ENCODE results near the gene ZNF684.
"Not testable (repeated sequence)": the region's sequence is repeated elsewhere in the genome, so short reads cannot be mapped to it uniquely, and the experiment has no call there.

Gene ZNF684

DNA sequence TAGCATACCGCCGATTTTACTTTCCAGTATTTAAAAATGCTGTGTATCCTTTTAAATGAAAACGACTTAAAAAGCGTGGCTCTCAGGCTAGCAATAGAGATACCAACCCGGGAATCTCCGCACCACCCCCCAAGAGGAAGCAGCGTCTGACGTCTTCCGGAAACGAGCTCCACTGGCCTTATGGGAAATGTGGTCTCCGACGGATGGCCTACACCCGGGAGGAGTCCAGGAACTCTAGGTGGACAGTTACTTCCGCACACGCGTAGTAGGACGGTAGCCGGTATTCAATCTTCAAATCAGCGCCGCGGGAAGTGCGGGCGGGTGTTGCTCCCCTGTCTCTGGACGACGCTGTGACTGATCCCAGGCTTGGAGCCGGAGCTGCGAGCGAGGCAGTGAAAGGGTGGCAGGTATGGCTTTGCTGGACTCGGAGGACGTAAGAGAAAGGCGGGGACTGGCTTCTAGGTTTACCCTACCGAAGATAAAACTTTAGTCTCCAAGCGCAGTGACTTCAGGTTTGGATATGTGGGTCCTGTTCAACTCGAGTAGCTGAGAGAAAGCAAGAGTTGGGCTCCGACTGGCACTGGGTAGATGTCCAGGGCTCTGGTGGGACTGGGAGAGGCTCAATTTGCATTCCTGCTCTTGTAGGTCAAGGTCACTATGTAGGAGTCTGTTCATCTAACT, at the start of gene ZNF684:
ZNF684 (plus strand) TSS at position 257 of the 681 bp plus-strand sequence. CDS start 1,530 bp downstream, outside the sequence.
- Histone ChIP-seq H3K4me3 (ENCODE audit: insufficient read length, low read depth) (peak within 1 kb of the TSS; percentile 90), H3K36me3 (ENCODE audit: insufficient read depth, insufficient read length, low read length) (peaks cover 14% of the 10 kb centered on the region), H3K27me3 (ENCODE audit: insufficient read depth, insufficient read length) (no peaks in the 10 kb centered on the region), H3K9ac (ENCODE audit: insufficient read length, low read depth) (peak within 1 kb of the TSS; percentile 96), H3K4me1 (ENCODE audit: insufficient read depth, insufficient read length) (no peaks in the 10 kb centered on the region), H3K9me3 (ENCODE audit: insufficient read depth, low read length) (no peaks in the 10 kb centered on the region)
- DNase-seq (ENCODE audit: low read depth, low spot score): peak; percentile 95
- TF ChIP-seq YY1 (IDR thresholded peaks at IDR 0.05; ENCODE audit: insufficient read depth, insufficient read length): no peak
- no peak for TF ChIP-seq SUZ12 (IDR thresholded peaks at IDR 0.05; ENCODE audit: extremely low read depth, insufficient read depth, insufficient read length)
- no peak for TF ChIP-seq ZNF274 (IDR thresholded peaks at IDR 0.05; ENCODE audit: low read depth, low read length)

DNA sequence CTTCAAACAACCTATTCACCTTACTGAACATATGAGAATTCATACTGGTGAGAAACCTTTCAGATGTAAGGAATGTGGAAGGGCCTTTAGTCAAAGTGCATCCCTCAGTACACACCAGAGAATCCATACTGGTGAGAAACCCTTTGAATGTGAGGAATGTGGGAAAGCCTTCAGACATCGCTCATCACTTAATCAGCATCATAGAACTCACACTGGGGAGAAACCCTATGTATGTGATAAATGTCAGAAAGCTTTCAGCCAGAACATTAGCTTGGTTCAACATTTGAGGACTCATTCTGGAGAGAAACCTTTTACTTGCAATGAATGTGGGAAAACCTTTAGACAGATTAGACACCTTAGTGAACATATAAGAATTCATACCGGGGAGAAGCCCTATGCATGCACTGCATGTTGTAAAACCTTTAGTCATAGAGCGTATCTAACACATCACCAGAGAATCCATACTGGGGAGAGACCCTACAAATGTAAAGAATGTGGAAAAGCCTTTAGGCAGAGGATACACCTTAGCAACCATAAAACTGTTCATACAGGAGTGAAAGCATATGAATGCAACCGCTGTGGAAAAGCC, 36.0 kb upstream of the ZNF684 start:
- Histone ChIP-seq H3K9me3 (ENCODE audit: insufficient read depth, low read length) (peaks cover 78% of the 10 kb centered on the region), H3K4me1 (ENCODE audit: insufficient read depth, insufficient read length) (no peaks in the 10 kb centered on the region), H3K9ac (ENCODE audit: insufficient read length, low read depth) (no peak overlapping the region), H3K27me3 (ENCODE audit: insufficient read depth, insufficient read length) (no peaks in the 10 kb centered on the region), H3K36me3 (ENCODE audit: insufficient read depth, insufficient read length, low read length) (peaks cover 56% of the 10 kb centered on the region), H3K4me3 (ENCODE audit: insufficient read length, low read depth) (no peak overlapping the region)
- TF ChIP-seq ZNF274 (IDR thresholded peaks at IDR 0.05; ENCODE audit: low read depth, low read length): peak; percentile 93
- TF ChIP-seq YY1 (IDR thresholded peaks at IDR 0.05; ENCODE audit: insufficient read depth, insufficient read length): no peak
- no peak for DNase-seq (ENCODE audit: low read depth, low spot score)

GRCh38 chr1:40502651-40503050, 28.8 kb upstream of the ZNF684 start:
- not testable (repeated sequence) for DNase-seq (ENCODE audit: low read depth, low spot score); H3K9ac ChIP-seq (ENCODE audit: insufficient read length, low read depth); H3K4me3 ChIP-seq (ENCODE audit: insufficient read length, low read depth); H3K27me3 ChIP-seq (ENCODE audit: insufficient read depth, insufficient read length); H3K4me1 ChIP-seq (ENCODE audit: insufficient read depth, insufficient read length)
- peaks cover 80% of the 10 kb centered on the region for H3K9me3 ChIP-seq (ENCODE audit: insufficient read depth, low read length)
- H3K36me3 ChIP-seq (ENCODE audit: insufficient read depth, insufficient read length, low read length): peaks cover 12% of the 10 kb centered on the region

GRCh38 chr1:40507973-40508372, 23.5 kb upstream of the ZNF684 start:
- DNase-seq (ENCODE audit: low read depth, low spot score): no peak
- no peaks in the 10 kb centered on the region for H3K4me1 ChIP-seq (ENCODE audit: insufficient read depth, insufficient read length)
- H3K27me3 ChIP-seq (ENCODE audit: insufficient read depth, insufficient read length): peaks cover 3% of the 10 kb centered on the region
- peaks cover 16% of the 10 kb centered on the region for H3K36me3 ChIP-seq (ENCODE audit: insufficient read depth, insufficient read length, low read length)
- peak overlapping the region; percentile 94 for H3K9ac ChIP-seq (ENCODE audit: insufficient read length, low read depth)
- TF ChIP-seq ZNF274 (IDR thresholded peaks at IDR 0.05; ENCODE audit: low read depth, low read length) (no peak), SUZ12 (IDR thresholded peaks at IDR 0.05; ENCODE audit: extremely low read depth, insufficient read depth, insufficient read length) (no peak)
- H3K4me3 ChIP-seq (ENCODE audit: insufficient read length, low read depth): peak overlapping the region; percentile 81
- H3K9me3 ChIP-seq (ENCODE audit: insufficient read depth, low read length): peaks cover 47% of the 10 kb centered on the region

- peaks cover 40% of the 10 kb centered on the region for H3K9me3 ChIP-seq (ENCODE audit: insufficient read depth, low read length)
- DNase-seq (ENCODE audit: low read depth, low spot score): peak; percentile 61
- peaks cover 3% of the 10 kb centered on the region for H3K27me3 ChIP-seq (ENCODE audit: insufficient read depth, insufficient read length)
- H3K36me3 ChIP-seq (ENCODE audit: insufficient read depth, insufficient read length, low read length): peaks cover 14% of the 10 kb centered on the region
- no peaks in the 10 kb centered on the region for H3K4me1 ChIP-seq (ENCODE audit: insufficient read depth, insufficient read length)
- H3K9ac ChIP-seq (ENCODE audit: insufficient read length, low read depth): peak within 1 kb of the TSS; percentile 94
- no peak for TF ChIP-seq SUZ12 (IDR thresholded peaks at IDR 0.05; ENCODE audit: extremely low read depth, insufficient read depth, insufficient read length)
- no peak for TF ChIP-seq YY1 (IDR thresholded peaks at IDR 0.05; ENCODE audit: insufficient read depth, insufficient read length)
- no peak for TF ChIP-seq ZNF274 (IDR thresholded peaks at IDR 0.05; ENCODE audit: low read depth, low read length)
- H3K4me3 ChIP-seq (ENCODE audit: insufficient read length, low read depth): peak within 1 kb of the TSS; percentile 81
Observed at GRCh38 chr1:40508375-40509341, 22.8 kb upstream of the ZNF684 start, which contains the start of gene EXO5. Gene EXO5 (plus strand): TSS chr1:40508767. CDS start chr1:40514545, 5,778 bp downstream.

- Histone ChIP-seq H3K4me1 (ENCODE audit: insufficient read depth, insufficient read length) (no peaks in the 10 kb centered on the region), H3K27me3 (ENCODE audit: insufficient read depth, insufficient read length) (no peaks in the 10 kb centered on the region), H3K4me3 (ENCODE audit: insufficient read length, low read depth) (no peak overlapping the region), H3K36me3 (ENCODE audit: insufficient read depth, insufficient read length, low read length) (peaks cover 25% of the 10 kb centered on the region), H3K9ac (ENCODE audit: insufficient read length, low read depth) (no peak overlapping the region), H3K9me3 (ENCODE audit: insufficient read depth, low read length) (peaks cover 9% of the 10 kb centered on the region; the same call in 1 of the 2 replicates)
- DNase-seq (ENCODE audit: low read depth, low spot score): no peak
- TF ChIP-seq YY1 (IDR thresholded peaks at IDR 0.05; ENCODE audit: insufficient read depth, insufficient read length): no peak
- no peak for TF ChIP-seq SUZ12 (IDR thresholded peaks at IDR 0.05; ENCODE audit: extremely low read depth, insufficient read depth, insufficient read length)
- TF ChIP-seq ZNF274 (IDR thresholded peaks at IDR 0.05; ENCODE audit: low read depth, low read length): no peak
Observed at GRCh38 chr1:40519517-40519916, 11.9 kb upstream of the ZNF684 start.
